ENCODE data around the gene NUCKS1.

NUCKS1 gene

DNA sequence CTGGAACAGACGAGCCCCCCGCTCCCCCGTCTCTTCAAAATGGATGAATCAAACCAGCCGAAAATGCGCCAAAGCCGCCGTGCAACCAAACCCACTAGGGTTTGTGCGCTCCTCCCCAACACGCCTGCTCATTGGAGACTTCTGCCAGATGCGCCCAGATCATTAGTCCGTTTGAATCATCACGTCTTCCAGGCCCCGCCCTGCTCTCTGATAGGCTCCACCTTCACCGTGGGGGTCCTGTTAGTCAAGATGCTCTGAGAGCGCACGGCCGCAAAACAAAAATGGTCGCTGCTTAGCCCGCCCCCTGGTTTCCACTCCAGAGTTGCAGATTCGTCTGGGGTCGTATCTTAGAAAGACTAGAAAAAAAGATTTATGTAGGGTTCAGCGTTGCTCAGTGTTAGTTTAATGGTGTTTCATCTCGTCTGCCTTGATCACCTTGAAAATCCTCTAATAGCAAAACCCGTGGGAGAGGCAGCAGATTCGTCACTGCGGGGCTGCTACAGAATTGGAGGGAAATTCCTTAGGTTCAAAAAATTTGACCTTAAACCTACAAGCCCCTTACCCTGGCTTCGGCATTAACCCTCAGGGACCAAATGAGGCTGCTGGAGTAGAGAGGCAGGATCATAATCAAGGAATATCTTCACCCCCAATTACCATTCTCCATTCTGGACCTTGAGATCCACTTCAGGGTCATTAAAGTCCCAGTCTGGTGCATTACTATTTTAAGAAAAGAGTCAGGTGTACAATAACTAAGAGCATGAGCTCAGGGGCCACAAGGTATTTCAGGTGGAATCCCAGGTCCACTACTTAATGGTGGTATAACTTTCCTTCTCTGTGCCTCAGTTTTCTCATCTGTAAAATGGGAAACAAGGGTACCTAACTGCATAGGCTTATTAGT, at the start of gene NUCKS1:
NUCKS1 (minus strand) TSS at position 45 of the 898 bp plus-strand sequence. CDS start 209 bp downstream, outside the sequence.
- H3K9me3 ChIP-seq (ENCODE audit: insufficient read depth, low read depth, low read length) = no peaks in the 10 kb centered on the region
- H4K20me1 ChIP-seq (ENCODE audit: insufficient read depth, low read length, poor library complexity, severe bottlenecking) = peaks cover 37% of the 10 kb centered on the region
- H3K4me2 ChIP-seq (ENCODE audit: low read depth, low read length, poor library complexity, severe bottlenecking) = peak within 1 kb of the TSS; percentile 91
- H3K79me2 ChIP-seq (ENCODE audit: insufficient read depth, low read length) = peaks cover 46% of the 10 kb centered on the region
- H3K9ac ChIP-seq (ENCODE audit: low read depth, low read length, poor library complexity, severe bottlenecking) = peak within 1 kb of the TSS; percentile 98
- H3F3A ChIP-seq (ENCODE audit: low read depth) = peaks cover 3% of the 10 kb centered on the region; the same call in 1 of the 2 replicates
- TF ChIP-seq, protein P1, sequence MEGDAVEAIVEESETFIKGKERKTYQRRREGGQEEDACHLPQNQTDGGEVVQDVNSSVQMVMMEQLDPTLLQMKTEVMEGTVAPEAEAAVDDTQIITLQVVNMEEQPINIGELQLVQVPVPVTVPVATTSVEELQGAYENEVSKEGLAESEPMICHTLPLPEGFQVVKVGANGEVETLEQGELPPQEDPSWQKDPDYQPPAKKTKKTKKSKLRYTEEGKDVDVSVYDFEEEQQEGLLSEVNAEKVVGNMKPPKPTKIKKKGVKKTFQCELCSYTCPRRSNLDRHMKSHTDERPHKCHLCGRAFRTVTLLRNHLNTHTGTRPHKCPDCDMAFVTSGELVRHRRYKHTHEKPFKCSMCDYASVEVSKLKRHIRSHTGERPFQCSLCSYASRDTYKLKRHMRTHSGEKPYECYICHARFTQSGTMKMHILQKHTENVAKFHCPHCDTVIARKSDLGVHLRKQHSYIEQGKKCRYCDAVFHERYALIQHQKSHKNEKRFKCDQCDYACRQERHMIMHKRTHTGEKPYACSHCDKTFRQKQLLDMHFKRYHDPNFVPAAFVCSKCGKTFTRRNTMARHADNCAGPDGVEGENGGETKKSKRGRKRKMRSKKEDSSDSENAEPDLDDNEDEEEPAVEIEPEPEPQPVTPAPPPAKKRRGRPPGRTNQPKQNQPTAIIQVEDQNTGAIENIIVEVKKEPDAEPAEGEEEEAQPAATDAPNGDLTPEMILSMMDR (conservative IDR thresholded peaks at IDR 0.05; ENCODE audit: low read length) = no peak
- TF ChIP-seq EZH2phosphoT487 (IDR thresholded peaks at IDR 0.05; ENCODE audit: borderline replicate concordance) = no peak
- no peaks in the 10 kb centered on the region for H3K9me2 ChIP-seq (replicated peaks; ENCODE audit: low read depth, low read length)
- peak within 1 kb of the TSS; percentile 93 for H2AFZ ChIP-seq (ENCODE audit: low read length)
- H3K27me3 ChIP-seq (ENCODE audit: insufficient read depth, low read length, poor library complexity, severe bottlenecking) = no peaks in the 10 kb centered on the region
- H3K4me1 ChIP-seq (ENCODE audit: insufficient read depth, low read length, poor library complexity, severe bottlenecking) = peaks cover 32% of the 10 kb centered on the region
- H3K36me3 ChIP-seq (ENCODE audit: insufficient read depth, low read length) = 0 out of 2 replicates have a peak, but pooled peaks cover 2% of the 10 kb centered on the region
- peak within 1 kb of the TSS; percentile 80 for H3K4me3 ChIP-seq (ENCODE audit: low read length, poor library complexity, severe bottlenecking)

GRCh38 chr1:205798577-205798976, 48.6 kb upstream of the NUCKS1 start:
- no peaks in the 10 kb centered on the region for H3K9me3 ChIP-seq (ENCODE audit: insufficient read depth, low read depth, low read length)
- no peaks in the 10 kb centered on the region for H3K9me2 ChIP-seq (replicated peaks; ENCODE audit: low read depth, low read length)
- no peaks in the 10 kb centered on the region for H3F3A ChIP-seq (ENCODE audit: low read depth)
- H3K9ac ChIP-seq (ENCODE audit: low read depth, low read length, poor library complexity, severe bottlenecking) = no peak overlapping the region
- H3K4me2 ChIP-seq (ENCODE audit: low read depth, low read length, poor library complexity, severe bottlenecking) = no peak overlapping the region
- peaks cover 3% of the 10 kb centered on the region for H3K4me1 ChIP-seq (ENCODE audit: insufficient read depth, low read length, poor library complexity, severe bottlenecking)
- H4K20me1 ChIP-seq (ENCODE audit: insufficient read depth, low read length, poor library complexity, severe bottlenecking) = no peaks in the 10 kb centered on the region
- H3K36me3 ChIP-seq (ENCODE audit: insufficient read depth, low read length) = peaks cover 69% of the 10 kb centered on the region; the same call in 1 of the 2 replicates
- no peaks in the 10 kb centered on the region for H3K27me3 ChIP-seq (ENCODE audit: insufficient read depth, low read length, poor library complexity, severe bottlenecking)
- H2AFZ ChIP-seq (ENCODE audit: low read length) = no peak overlapping the region
- no peak overlapping the region for H3K4me3 ChIP-seq (ENCODE audit: low read length, poor library complexity, severe bottlenecking)
- TF ChIP-seq, protein P1 (conservative IDR thresholded peaks at IDR 0.05; ENCODE audit: low read length) = no peak
- no peak for TF ChIP-seq EZH2phosphoT487 (IDR thresholded peaks at IDR 0.05; ENCODE audit: borderline replicate concordance)
- H3K79me2 ChIP-seq (ENCODE audit: insufficient read depth, low read length) = peaks cover under 1% of the 10 kb centered on the region; the same call in 1 of the 2 replicates

DNA sequence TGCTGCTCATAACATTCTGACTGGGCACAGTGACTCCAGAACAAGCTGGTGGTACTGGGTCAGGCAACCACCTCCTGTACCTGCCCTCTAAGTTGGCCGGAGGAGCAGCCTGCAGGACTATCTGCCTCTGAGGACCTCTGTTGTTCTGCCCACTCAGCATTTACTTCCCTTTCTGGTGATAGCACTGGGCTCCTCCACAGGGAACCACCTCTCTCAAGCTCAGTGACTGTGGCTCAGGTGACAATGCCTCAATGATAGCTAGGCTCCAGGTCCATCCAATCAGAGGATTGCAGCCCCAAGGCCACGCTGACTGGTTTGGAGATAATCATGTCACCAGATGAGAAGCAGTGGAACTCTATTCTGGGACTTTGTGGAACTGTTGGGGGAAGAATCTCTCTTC, 47.2 kb upstream of the NUCKS1 start:
- Histone ChIP-seq H2AFZ (ENCODE audit: low read length) (no peak overlapping the region), H3K9me2 (replicated peaks; ENCODE audit: low read depth, low read length) (no peaks in the 10 kb centered on the region), H3K9me3 (ENCODE audit: insufficient read depth, low read depth, low read length) (no peaks in the 10 kb centered on the region), H3K79me2 (ENCODE audit: insufficient read depth, low read length) (no peaks in the 10 kb centered on the region; the same call in 1 of the 2 replicates), H3K36me3 (ENCODE audit: insufficient read depth, low read length) (peaks cover 81% of the 10 kb centered on the region; the same call in 1 of the 2 replicates), H3F3A (ENCODE audit: low read depth) (no peaks in the 10 kb centered on the region), H3K4me3 (ENCODE audit: low read length, poor library complexity, severe bottlenecking) (no peak overlapping the region), H3K4me1 (ENCODE audit: insufficient read depth, low read length, poor library complexity, severe bottlenecking) (no peaks in the 10 kb centered on the region), H3K4me2 (ENCODE audit: low read depth, low read length, poor library complexity, severe bottlenecking) (no peak overlapping the region), H3K9ac (ENCODE audit: low read depth, low read length, poor library complexity, severe bottlenecking) (no peak overlapping the region), H3K27me3 (ENCODE audit: insufficient read depth, low read length, poor library complexity, severe bottlenecking) (no peaks in the 10 kb centered on the region), H4K20me1 (ENCODE audit: insufficient read depth, low read length, poor library complexity, severe bottlenecking) (no peaks in the 10 kb centered on the region)
- no peak for TF ChIP-seq EZH2phosphoT487 (IDR thresholded peaks at IDR 0.05; ENCODE audit: borderline replicate concordance)
- TF ChIP-seq, protein P1 (conservative IDR thresholded peaks at IDR 0.05; ENCODE audit: low read length) = no peak
